WTC11 (cell line): ENCODE results near the gene RUFY2. TPM values are rescaled to one million over a fixed set of nuclear protein-coding genes. Genes with fewer than 3 reads are reported as not detected.

Experiments
- ATAC-seq: fragments of 200-7000 bp; cut with Tn5 transposase; 2 replicates; pipeline ENCODE4 v1.10.0; 2021; ENCODE audit warnings: mild to moderate bottlenecking, moderate library complexity
- CTCF ChIA-PET: fragments of 300-600 bp; sonication (Branson Sonifier 250); formaldehyde crosslinking; loops from one replicate; lab custom pipeline; 2021; ENCODE audit warnings: antibody characterized with exemption; lab: Charles Lee
- POLR2A ChIA-PET: fragments of 350-600 bp; sonication (Branson Sonifier 250); formaldehyde crosslinking; loops from one replicate; lab custom pipeline; 2021; ENCODE audit warnings: antibody characterized with exemption; lab: Charles Lee
- DNase-seq: peaks from one replicate; pipeline ENCODE4 v3.0.0; 2021; ENCODE audit warnings: low spot score
- H3K27ac Mint-ChIP-seq: 2 replicates; pipeline ENCODE4 v1.8.0; 2021; ENCODE audit warnings: mixed read lengths
- H3K27me3 Mint-ChIP-seq: 2 replicates; pipeline ENCODE4 v1.8.0; 2021; ENCODE audit warnings: low read depth, mild to moderate bottlenecking, moderate library complexity, mixed read lengths
- H3K36me3 Mint-ChIP-seq: 2 replicates; pipeline ENCODE4 v1.8.0; 2021; ENCODE audit warnings: mixed read lengths
- H3K4me1 Mint-ChIP-seq: 2 replicates; pipeline ENCODE4 v1.8.0; 2022; ENCODE audit warnings: mixed read lengths
- H3K4me3 Mint-ChIP-seq: 2 replicates; pipeline ENCODE4 v1.8.0; 2021; ENCODE audit warnings: mild to moderate bottlenecking, moderate library complexity, mixed read lengths
- H3K9me3 Mint-ChIP-seq: 2 replicates; pipeline ENCODE4 v1.8.0; 2021; ENCODE audit warnings: mixed read lengths
- ERG ChIP-seq: fragments of 250-450 bp; sonication (Bioruptor Pico); IDR thresholded peaks from 2 replicates; pipeline ENCODE4 v1.8.0; 2021; ENCODE audit warnings: mild to moderate bottlenecking
- ESRRA ChIP-seq: sonication (generic); formaldehyde crosslinking; IDR thresholded peaks from 2 replicates; pipeline ENCODE4 v1.8.1; 2022; ENCODE audit warnings: mild to moderate bottlenecking, missing genetic modification reagents, borderline replicate concordance
- GTF2I ChIP-seq: fragments of 250-450 bp; sonication (Bioruptor Pico); conservative IDR thresholded peaks from 2 replicates; pipeline ENCODE4 v1.4.0; 2021; ENCODE audit warnings: mild to moderate bottlenecking
- HMGA2 ChIP-seq: fragments of 250-450 bp; sonication (Bioruptor Pico); IDR thresholded peaks from 2 replicates; pipeline ENCODE4 v1.4.0; 2021; ENCODE audit warnings: mild to moderate bottlenecking, moderate library complexity
- IRF1 ChIP-seq: sonication (generic); formaldehyde crosslinking; IDR thresholded peaks from 2 replicates; pipeline ENCODE4 v1.8.0; 2023; ENCODE audit warnings: missing genetic modification reagents
- NFATC4 ChIP-seq: fragments of 250-450 bp; sonication (Bioruptor Pico); IDR thresholded peaks from 2 replicates; pipeline ENCODE4 v1.9.0; 2021; ENCODE audit warnings: mild to moderate bottlenecking
- PRDM15 ChIP-seq: sonication (generic); formaldehyde crosslinking; IDR thresholded peaks from 2 replicates; pipeline ENCODE4 v1.8.0; 2022; ENCODE audit warnings: missing genetic modification reagents
- PRRX2 ChIP-seq: fragments of 250-450 bp; sonication (Bioruptor Pico); IDR thresholded peaks from 2 replicates; pipeline ENCODE4 v1.8.0; 2021; ENCODE audit warnings: mild to moderate bottlenecking
- STAT6 ChIP-seq: sonication (generic); formaldehyde crosslinking; conservative IDR thresholded peaks from 2 replicates; pipeline ENCODE4 v1.8.1; 2023; ENCODE audit warnings: mild to moderate bottlenecking, low read depth, missing genetic modification reagents, moderate library complexity
- TEAD1 ChIP-seq: sonication (generic); formaldehyde crosslinking; IDR thresholded peaks from 2 replicates; pipeline ENCODE4 v1.8.0; 2022; ENCODE audit warnings: mild to moderate bottlenecking, missing genetic modification reagents
- USF2 ChIP-seq: sonication (generic); formaldehyde crosslinking; IDR thresholded peaks from 2 replicates; pipeline ENCODE4 v1.8.1; 2023; ENCODE audit warnings: mild to moderate bottlenecking, missing genetic modification reagents, moderate library complexity
- ZNF219 ChIP-seq: sonication (generic); formaldehyde crosslinking; IDR thresholded peaks from 2 replicates; pipeline ENCODE4 v1.8.0; 2023; ENCODE audit warnings: missing genetic modification reagents, mild to moderate bottlenecking, borderline replicate concordance
- ZNF396 ChIP-seq: fragments of 250-450 bp; sonication (Bioruptor Pico); IDR thresholded peaks from 2 replicates; pipeline ENCODE4 v1.8.0; 2021; ENCODE audit warnings: mild to moderate bottlenecking, moderate library complexity, borderline replicate concordance
- total RNA-seq: library from RNA; stranded (reverse); gene quantifications from 3 replicates; pipeline ENCODE4 v1.2.3, GENCODE V29; 2021
- TF ChIP-seq, protein P1 (sequence below): sonication (generic); formaldehyde crosslinking; IDR thresholded peaks from 2 replicates; pipeline ENCODE4 v1.8.1; 2022; ENCODE audit warnings: missing genetic modification reagents, borderline replicate concordance
- TF ChIP-seq, protein P2 (sequence below): sonication (generic); formaldehyde crosslinking; IDR thresholded peaks from 2 replicates; pipeline ENCODE4 v1.8.0; 2022; ENCODE audit warnings: mild to moderate bottlenecking, missing genetic modification reagents

Gene RUFY2
- total RNA-seq, 1 experiment from 2014 or later, result 10.3 TPM

DNA sequence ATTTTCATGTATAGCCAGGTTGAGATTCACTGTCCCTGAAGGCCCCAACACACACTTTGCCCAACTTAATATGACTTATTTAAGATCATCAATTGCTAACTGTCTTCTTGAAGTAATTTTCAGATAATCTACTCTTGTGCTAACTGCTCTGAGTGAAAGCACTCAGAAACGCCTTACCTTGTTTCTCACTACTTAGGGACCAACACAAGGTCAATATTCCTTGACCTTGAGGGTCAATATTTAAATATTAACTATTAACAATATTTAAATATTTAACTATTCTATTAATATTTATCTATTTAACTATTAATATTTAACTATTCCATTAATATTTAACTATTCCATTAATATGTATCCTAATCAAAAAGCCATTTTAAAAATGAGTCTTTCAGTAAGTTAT is 101.2 kb downstream of the RUFY2 start (continued):
- TF ChIP-seq PRDM15, result no peak

DNA sequence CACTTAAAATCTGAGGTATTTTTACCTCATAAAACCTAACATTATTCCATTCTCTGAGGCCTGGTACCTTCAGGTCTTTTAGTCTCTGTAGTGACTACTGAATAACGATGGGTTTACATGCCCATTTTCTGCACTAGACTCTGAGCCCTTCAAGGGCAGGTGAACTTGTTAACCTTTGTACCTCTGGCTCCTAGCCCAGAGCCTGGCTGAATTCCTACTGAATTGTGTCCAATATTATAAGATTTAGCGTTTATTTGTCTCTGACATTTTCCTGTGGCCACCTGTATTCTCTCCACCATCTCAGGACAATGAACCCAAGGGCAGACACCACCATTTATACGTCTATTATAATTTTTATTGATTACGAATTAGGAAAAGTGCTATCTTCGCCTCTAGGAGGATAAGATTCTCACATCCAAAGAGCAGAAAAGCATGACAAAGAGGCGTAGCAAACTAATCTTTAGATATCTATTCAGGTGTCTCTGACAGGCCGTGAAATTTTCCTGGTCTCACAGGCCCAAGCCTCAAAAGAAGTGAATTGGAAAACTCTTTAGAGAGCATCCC is 103.1 kb downstream of the RUFY2 start:
- Mint-ChIP-seq H3K36me3 (no peaks in the 10 kb centered on the region), H3K4me1 (peaks cover 9% of the 10 kb centered on the region), H3K9me3 (no peaks in the 10 kb centered on the region), H3K27me3 (no peaks in the 10 kb centered on the region), H3K27ac (no peak overlapping the region), H3K4me3 (no peak overlapping the region)
- DNase-seq, result no peak
- ATAC-seq, result no peak
- TF ChIP-seq ZNF396 (CRISPR knock-in tag) (no peak), IRF1 (CRISPR knock-in tag) (no peak), ESRRA (CRISPR knock-in tag) (no peak), TEAD1 (CRISPR knock-in tag) (no peak), GTF2I (CRISPR knock-in tag) (no peak), ERG (CRISPR knock-in tag) (no peak), ZNF219 (CRISPR knock-in tag) (no peak), HMGA2 (CRISPR knock-in tag) (no peak), PRRX2 (CRISPR knock-in tag) (no peak), NFATC4 (CRISPR knock-in tag) (no peak), USF2 (CRISPR knock-in tag) (no peak), STAT6 (CRISPR knock-in tag) (no peak)
- TF ChIP-seq, protein P1, sequence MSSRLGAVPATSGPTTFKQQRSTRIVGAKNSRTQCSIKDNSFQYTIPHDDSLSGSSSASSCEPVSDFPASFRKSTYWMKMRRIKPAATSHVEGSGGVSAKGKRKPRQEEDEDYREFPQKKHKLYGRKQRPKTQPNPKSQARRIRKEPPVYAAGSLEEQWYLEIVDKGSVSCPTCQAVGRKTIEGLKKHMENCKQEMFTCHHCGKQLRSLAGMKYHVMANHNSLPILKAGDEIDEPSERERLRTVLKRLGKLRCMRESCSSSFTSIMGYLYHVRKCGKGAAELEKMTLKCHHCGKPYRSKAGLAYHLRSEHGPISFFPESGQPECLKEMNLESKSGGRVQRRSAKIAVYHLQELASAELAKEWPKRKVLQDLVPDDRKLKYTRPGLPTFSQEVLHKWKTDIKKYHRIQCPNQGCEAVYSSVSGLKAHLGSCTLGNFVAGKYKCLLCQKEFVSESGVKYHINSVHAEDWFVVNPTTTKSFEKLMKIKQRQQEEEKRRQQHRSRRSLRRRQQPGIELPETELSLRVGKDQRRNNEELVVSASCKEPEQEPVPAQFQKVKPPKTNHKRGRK (CRISPR knock-in tag), result no peak
- TF ChIP-seq, protein P2, sequence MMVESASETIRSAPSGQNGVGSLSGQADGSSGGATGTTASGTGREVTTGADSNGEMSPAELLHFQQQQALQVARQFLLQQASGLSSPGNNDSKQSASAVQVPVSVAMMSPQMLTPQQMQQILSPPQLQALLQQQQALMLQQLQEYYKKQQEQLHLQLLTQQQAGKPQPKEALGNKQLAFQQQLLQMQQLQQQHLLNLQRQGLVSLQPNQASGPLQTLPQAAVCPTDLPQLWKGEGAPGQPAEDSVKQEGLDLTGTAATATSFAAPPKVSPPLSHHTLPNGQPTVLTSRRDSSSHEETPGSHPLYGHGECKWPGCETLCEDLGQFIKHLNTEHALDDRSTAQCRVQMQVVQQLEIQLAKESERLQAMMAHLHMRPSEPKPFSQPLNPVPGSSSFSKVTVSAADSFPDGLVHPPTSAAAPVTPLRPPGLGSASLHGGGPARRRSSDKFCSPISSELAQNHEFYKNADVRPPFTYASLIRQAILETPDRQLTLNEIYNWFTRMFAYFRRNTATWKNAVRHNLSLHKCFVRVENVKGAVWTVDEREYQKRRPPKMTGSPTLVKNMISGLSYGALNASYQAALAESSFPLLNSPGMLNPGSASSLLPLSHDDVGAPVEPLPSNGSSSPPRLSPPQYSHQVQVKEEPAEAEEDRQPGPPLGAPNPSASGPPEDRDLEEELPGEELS (CRISPR knock-in tag), result no peak
- POLR2A ChIA-PET, result no interaction called here
- CTCF ChIA-PET, result interaction anchor here (4.7 kb wide), 1 partner anchor 91 kb away, joined by 35 read pairs; no protein-coding TSS in a partner anchor
